Inflammatory macrophage treated with lipopolysaccharide for 1 hour (primary cell): ENCODE data around the gene GP1BA.
A peak's percentile ranks its signal among the peaks of the same experiment; 100 is the strongest.

Experiments used
- DNase-seq, 2 donors: peaks; one replicate each; pipeline ENCODE4 v3.0.0-alpha.2; 2020 to 2022

Gene GP1BA

DNA sequence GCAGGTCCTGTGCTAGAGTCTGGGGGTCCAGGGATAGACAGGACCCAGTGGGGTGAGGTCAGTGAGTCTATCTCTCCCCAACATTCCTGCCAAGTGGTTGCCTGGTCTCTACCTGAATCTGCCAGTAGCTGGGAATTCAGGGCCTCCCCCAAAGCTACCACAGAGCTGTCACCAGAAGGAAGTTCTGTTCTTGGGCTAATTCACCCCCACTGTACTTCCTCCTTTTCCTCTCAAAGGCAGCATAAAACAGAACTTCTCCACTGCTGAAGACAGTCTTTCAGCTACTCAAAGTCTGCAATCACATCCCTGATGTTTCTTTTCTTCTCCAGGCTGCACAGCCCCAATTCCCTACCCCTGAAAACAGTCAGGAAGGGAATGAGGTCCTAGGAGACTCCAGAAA is 46.6 kb downstream of the GP1BA start:
- DNase-seq, result peak; percentile 69 to 75

DNA sequence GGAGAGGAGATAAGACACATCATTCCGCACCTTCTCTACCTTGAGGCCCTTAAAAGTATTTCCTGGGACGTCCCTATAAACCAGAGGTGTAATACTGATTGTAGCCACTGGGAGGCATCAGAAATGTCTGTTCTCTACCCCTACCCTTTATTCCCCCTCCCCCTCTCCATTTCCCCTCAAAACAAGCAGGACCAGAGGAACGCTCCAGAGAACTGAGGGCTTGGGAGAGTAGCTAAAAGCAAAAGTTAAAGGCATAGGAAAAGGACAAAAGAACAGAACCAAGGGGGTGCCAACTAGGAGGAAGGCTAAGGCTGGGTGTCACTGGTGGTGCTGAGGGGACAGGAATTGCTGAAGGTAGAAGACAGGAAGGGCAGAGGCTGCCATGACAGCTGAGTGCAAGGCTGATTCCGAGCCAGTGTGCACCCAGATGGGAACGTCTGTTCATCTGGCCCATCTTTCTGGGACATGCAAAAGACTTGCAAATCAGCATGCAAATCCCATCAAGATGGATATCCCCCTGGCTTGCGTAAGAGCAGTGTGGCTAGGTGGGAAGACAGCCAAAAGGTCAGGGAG is 48.7 kb downstream of the GP1BA start:
- peak; percentile 38 to 70 for DNase-seq

DNA sequence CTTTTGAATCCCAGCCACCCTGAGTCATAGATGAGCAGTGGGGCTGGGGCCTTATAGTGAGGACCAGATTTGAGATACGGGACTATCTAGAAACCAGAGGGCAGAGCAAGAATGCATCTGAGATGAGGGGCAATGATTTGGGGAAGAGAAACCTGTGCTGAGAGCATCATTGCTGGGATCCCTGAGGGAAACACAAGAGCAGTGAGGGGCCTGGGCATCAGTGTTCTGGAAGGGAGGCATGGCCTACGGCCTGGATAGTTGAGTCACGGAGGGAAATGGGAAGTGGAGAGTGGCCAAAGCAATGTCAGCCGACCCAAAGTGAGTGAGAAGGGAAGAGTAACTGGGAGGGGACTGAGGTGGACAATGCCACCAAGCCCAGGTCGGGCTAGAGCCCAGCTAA is 50.2 kb downstream of the GP1BA start:
- DNase-seq, result no peak
